Panc1 (cell line): ENCODE measurements around the gene CTDP1. TPM values are rescaled to one million over a fixed set of nuclear protein-coding genes. Genes with fewer than 3 reads are reported as not detected.

Source experiments
- ATAC-seq: fragments of 200-7000 bp; cut with Tn5 transposase; 2 replicates; pipeline ENCODE4 v1.9.1; 2020; ENCODE audit warnings: mild to moderate bottlenecking, moderate library complexity
- BruUV-seq: library from RNA; stranded (reverse); fragments of 400-500 nt; replicated peaks from 2 replicates; lab custom pipeline; 2021; lab: Mats Ljungman, UMichigan
- CTCF ChIA-PET: fragments of 300-600 bp; sonication (Branson Sonifier 250); formaldehyde crosslinking; loops from one replicate; lab custom pipeline; 2022; ENCODE audit warnings: antibody characterized with exemption; lab: Charles Lee
- POLR2A ChIA-PET: fragments of 300-600 bp; sonication (Branson Sonifier 250); formaldehyde crosslinking; loops from one replicate; lab custom pipeline; 2022; ENCODE audit warnings: antibody characterized with exemption; lab: Charles Lee
- DNase-seq: peaks from one replicate; pipeline ENCODE4 v3.0.0-alpha.2; 2010; ENCODE audit warnings: low read depth, low spot score
- H3K27ac ChIP-seq: 2 replicates; pipeline ENCODE4 v1.5.1; 2011; ENCODE audit warnings: mild to moderate bottlenecking, low read length, inconsistent platforms
- H3K27me3 ChIP-seq: fragments of 200-500 bp; sonication (Bioruptor generic); 2 replicates; pipeline ENCODE4 v1.6.0; 2014; ENCODE audit warnings: low read length, inconsistent platforms; ENCODE audit not compliant: control insufficient read depth, insufficient read depth
- H3K36me3 ChIP-seq: fragments of 200-500 bp; sonication (Bioruptor generic); 2 replicates; pipeline ENCODE4 v1.5.1; 2014; ENCODE audit warnings: inconsistent platforms, mild to moderate bottlenecking, low read length, moderate library complexity; ENCODE audit not compliant: control insufficient read depth, insufficient read depth
- H3K4me1 ChIP-seq: 2 replicates; pipeline ENCODE4 v1.5.1; 2011; ENCODE audit warnings: inconsistent platforms, mild to moderate bottlenecking, low read length, moderate library complexity; ENCODE audit not compliant: control insufficient read depth, insufficient read depth
- H3K4me3 ChIP-seq, 2 experiments: 2 replicates each; pipeline ENCODE4 v1.5.1; 2011 to 2012; ENCODE audit warnings: low read depth in 2 of 2, low read length in 2 of 2, mild to moderate bottlenecking in 2 of 2, inconsistent platforms in 1 of 2, moderate library complexity in 1 of 2
- H3K9me3 ChIP-seq: fragments of 200-500 bp; sonication (Bioruptor generic); 2 replicates; pipeline ENCODE4 v1.5.1; 2014; ENCODE audit warnings: low read depth, mild to moderate bottlenecking, inconsistent platforms, low read length, moderate library complexity; ENCODE audit not compliant: control insufficient read depth, insufficient read depth
- CTCF ChIP-seq: fragments of 450-650 bp; IDR thresholded peaks from 2 replicates; pipeline ENCODE4 v1.5.1; 2017; ENCODE audit warnings: mild to moderate bottlenecking
- POLR2AphosphoS5 ChIP-seq: IDR thresholded peaks from 2 replicates; pipeline ENCODE4 v1.6.1; 2012; ENCODE audit warnings: mild to moderate bottlenecking, low read depth, low read length, moderate library complexity
- SIN3A ChIP-seq: IDR thresholded peaks from 2 replicates; pipeline ENCODE4 v1.6.1; 2012; ENCODE audit warnings: low read depth, mild to moderate bottlenecking, low read length, moderate library complexity, borderline replicate concordance; ENCODE audit not compliant: insufficient read depth
- TCF7L2 ChIP-seq: IDR thresholded peaks from 2 replicates; pipeline ENCODE4 v1.6.1; 2011; ENCODE audit warnings: mild to moderate bottlenecking, low read depth, low read length, inconsistent platforms
- in situ Hi-C: cut with HindIII; loops from 2 replicates; pipeline ENCODE4 v1.10.0; 2016; ENCODE audit warnings: low sequenced_read_pairs, low pct_unique_long_range_greater_than_20kb
- intact Hi-C: fragments of 100-400 bp; cut with micrococcal nuclease; formaldehyde crosslinking; loops from one replicate; pipeline ENCODE4 v1.10.0; 2022; ENCODE audit not compliant: unreplicated experiment
- total RNA-seq: library from RNA; stranded (reverse); gene quantifications from one replicate; pipeline ENCODE4 v1.2.1, GENCODE V29; 2021; ENCODE audit not compliant: unreplicated experiment
- TF ChIP-seq, protein P1 (sequence below), 2 experiments: IDR thresholded peaks; 2 replicates each; pipeline ENCODE4 v1.6.1; 2011 to 2012; ENCODE audit warnings: low read depth in 2 of 2, control low read depth in 1 of 2, low read length in 1 of 2, mild to moderate bottlenecking in 1 of 2, moderate library complexity in 1 of 2; ENCODE audit not compliant: insufficient read depth in 1 of 2

Gene CTDP1
- total RNA-seq, 1 experiment from 2014 or later: 52.8 TPM

DNA sequence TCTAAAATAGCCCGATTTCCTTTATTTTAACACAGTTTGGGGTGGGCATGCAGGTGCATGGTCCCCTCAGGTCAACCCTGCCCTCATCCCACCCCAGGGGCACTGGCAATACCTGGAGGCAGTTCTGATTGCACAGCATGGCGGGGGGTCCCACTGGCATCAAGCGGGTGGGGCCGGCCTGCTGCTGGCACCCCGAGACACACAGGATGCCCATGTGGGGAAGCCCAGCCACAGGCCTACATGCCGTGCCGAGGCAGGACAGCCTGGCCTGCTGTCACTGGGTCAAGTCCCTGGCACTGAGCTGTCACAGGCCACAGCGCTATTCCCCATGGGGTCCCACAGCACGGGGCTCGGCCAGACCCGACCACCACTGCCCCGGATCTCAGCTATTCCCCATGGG lies 106.2 kb downstream of the CTDP1 start:
- ATAC-seq (no peak), DNase-seq (no peak)
- no peak for TF ChIP-seq POLR2AphosphoS5
- no peak for TF ChIP-seq TCF7L2
- TF ChIP-seq, protein P1, sequence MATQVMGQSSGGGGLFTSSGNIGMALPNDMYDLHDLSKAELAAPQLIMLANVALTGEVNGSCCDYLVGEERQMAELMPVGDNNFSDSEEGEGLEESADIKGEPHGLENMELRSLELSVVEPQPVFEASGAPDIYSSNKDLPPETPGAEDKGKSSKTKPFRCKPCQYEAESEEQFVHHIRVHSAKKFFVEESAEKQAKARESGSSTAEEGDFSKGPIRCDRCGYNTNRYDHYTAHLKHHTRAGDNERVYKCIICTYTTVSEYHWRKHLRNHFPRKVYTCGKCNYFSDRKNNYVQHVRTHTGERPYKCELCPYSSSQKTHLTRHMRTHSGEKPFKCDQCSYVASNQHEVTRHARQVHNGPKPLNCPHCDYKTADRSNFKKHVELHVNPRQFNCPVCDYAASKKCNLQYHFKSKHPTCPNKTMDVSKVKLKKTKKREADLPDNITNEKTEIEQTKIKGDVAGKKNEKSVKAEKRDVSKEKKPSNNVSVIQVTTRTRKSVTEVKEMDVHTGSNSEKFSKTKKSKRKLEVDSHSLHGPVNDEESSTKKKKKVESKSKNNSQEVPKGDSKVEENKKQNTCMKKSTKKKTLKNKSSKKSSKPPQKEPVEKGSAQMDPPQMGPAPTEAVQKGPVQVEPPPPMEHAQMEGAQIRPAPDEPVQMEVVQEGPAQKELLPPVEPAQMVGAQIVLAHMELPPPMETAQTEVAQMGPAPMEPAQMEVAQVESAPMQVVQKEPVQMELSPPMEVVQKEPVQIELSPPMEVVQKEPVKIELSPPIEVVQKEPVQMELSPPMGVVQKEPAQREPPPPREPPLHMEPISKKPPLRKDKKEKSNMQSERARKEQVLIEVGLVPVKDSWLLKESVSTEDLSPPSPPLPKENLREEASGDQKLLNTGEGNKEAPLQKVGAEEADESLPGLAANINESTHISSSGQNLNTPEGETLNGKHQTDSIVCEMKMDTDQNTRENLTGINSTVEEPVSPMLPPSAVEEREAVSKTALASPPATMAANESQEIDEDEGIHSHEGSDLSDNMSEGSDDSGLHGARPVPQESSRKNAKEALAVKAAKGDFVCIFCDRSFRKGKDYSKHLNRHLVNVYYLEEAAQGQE (IDR thresholded peaks at IDR 0.05; ENCODE audit: insufficient read depth in 1 of 2, low read depth in 2 of 2, low read length in 1 of 2): no peak
- no peak for TF ChIP-seq SIN3A
- no peak for TF ChIP-seq CTCF
- Histone ChIP-seq H3K4me3 (no peak overlapping the region), H3K36me3 (no peaks in the 10 kb centered on the region), H3K9me3 (no peaks in the 10 kb centered on the region), H3K27me3 (peaks cover 17% of the 10 kb centered on the region; the same call in 1 of the 2 replicates), H3K4me1 (no peaks in the 10 kb centered on the region; the same call in 1 of the 2 replicates), H3K27ac (no peak overlapping the region)
- POLR2A ChIA-PET: no interaction called here
- CTCF ChIA-PET: no interaction called here
- BruUV-seq: no TSS peak
- in situ Hi-C loops (no loop called here), intact Hi-C loops (no loop called here)

GRCh38 chr18:79786304-79786703 lies 106.7 kb downstream of the CTDP1 start:
- no peak for ATAC-seq

More at GRCh38 chr18:79786304-79786703, 106.7 kb downstream of the CTDP1 start:
- Histone ChIP-seq H3K4me1 (no peaks in the 10 kb centered on the region; the same call in 1 of the 2 replicates), H3K27me3 (peaks cover 17% of the 10 kb centered on the region), H3K4me3 (no peak overlapping the region), H3K27ac (no peak overlapping the region), H3K9me3 (no peaks in the 10 kb centered on the region), H3K36me3 (no peaks in the 10 kb centered on the region)
- in situ Hi-C loops (no loop called here), intact Hi-C loops (no loop called here)
- TF ChIP-seq POLR2AphosphoS5 (no peak), SIN3A (no peak), TCF7L2 (no peak), CTCF (no peak)
- TF ChIP-seq, protein P1 (IDR thresholded peaks at IDR 0.05; ENCODE audit: insufficient read depth in 1 of 2, low read depth in 2 of 2, low read length in 1 of 2): no peak
- POLR2A ChIA-PET: no interaction called here
- CTCF ChIA-PET: no interaction called here
- no peak for DNase-seq
- BruUV-seq: no TSS peak
